Breast epithelium (tissue), 4 donors: ENCODE data around the gene RFTN1. TPM values are rescaled to one million over a fixed set of nuclear protein-coding genes. Genes with fewer than 3 reads are reported as not detected.

Experiments used
- DNase-seq, 2 donors: peaks; one replicate each; pipeline ENCODE4 v3.0.0-alpha.2; 2019; ENCODE audit warnings: low spot score in 2 of 2
- H3K27ac ChIP-seq, 2 donors: fragments of 200-600 bp; sonication (generic) in 1 of 2; one replicate each; pipeline ENCODE4 v1.5.1; 2016 to 2019; ENCODE audit warnings: mild to moderate bottlenecking in 1 of 2
- H3K27me3 ChIP-seq, 2 donors: fragments of 200-600 bp; sonication (generic) in 1 of 2; one replicate each; pipeline versions ENCODE4 v1.5.1 to v1.6.0; 2017 to 2019; ENCODE audit warnings: control low read depth in 1 of 2, mild to moderate bottlenecking in 1 of 2
- H3K36me3 ChIP-seq: fragments of 200-600 bp; one replicate; pipeline ENCODE4 v1.5.1; 2019
- H3K4me1 ChIP-seq, 2 donors: fragments of 200-600 bp; sonication (generic); one replicate each; pipeline ENCODE4 v1.5.1; 2016 to 2019; ENCODE audit warnings: control low read depth in 1 of 2
- H3K4me3 ChIP-seq, 3 donors: fragments of 200-600 bp; sonication (generic); 1 replicate in 2 of 3; 2 replicates in 1 of 3; pipeline ENCODE4 v1.5.1; 2016 to 2019; ENCODE audit warnings: mild to moderate bottlenecking in 3 of 3, moderate library complexity in 2 of 3
- H3K9me3 ChIP-seq, 2 donors: fragments of 200-600 bp; sonication (generic) in 1 of 2; one replicate each; pipeline ENCODE4 v1.5.1; 2016 to 2019; ENCODE audit warnings: control low read depth in 1 of 2
- CTCF ChIP-seq, 3 donors: fragments of 450-650 bp; IDR thresholded peaks; one replicate each; pipeline ENCODE4 v1.5.1; 2016 to 2017; ENCODE audit warnings: antibody characterized with exemption in 3 of 3, mild to moderate bottlenecking in 3 of 3, moderate library complexity in 3 of 3
- POLR2A ChIP-seq: fragments of 450-650 bp; IDR thresholded peaks from one replicate; pipeline ENCODE4 v1.6.1; 2016; ENCODE audit warnings: antibody characterized with exemption, mild to moderate bottlenecking, moderate library complexity
- POLR2AphosphoS5 ChIP-seq, 3 donors: sonication (generic); formaldehyde crosslinking; IDR thresholded peaks; one replicate each; pipeline ENCODE4 v1.6.1; 2017; ENCODE audit warnings: antibody characterized with exemption in 3 of 3
- intact Hi-C: fragments of 100-400 bp; cut with DNase I; formaldehyde crosslinking; loops from one replicate; pipeline ENCODE4 v1.15.1; 2023; ENCODE audit warnings: low total_unique reads
- total RNA-seq, 3 donors: library from RNA; depleted of rRNA; stranded (reverse); fragments of >200 nt; gene quantifications; one replicate each; pipeline ENCODE4 v1.1.0, GENCODE V29; 2016

Gene RFTN1
- total RNA-seq, 3 donors from 2014 or later, result 13.9 to 108 (median 29.5) TPM

DNA sequence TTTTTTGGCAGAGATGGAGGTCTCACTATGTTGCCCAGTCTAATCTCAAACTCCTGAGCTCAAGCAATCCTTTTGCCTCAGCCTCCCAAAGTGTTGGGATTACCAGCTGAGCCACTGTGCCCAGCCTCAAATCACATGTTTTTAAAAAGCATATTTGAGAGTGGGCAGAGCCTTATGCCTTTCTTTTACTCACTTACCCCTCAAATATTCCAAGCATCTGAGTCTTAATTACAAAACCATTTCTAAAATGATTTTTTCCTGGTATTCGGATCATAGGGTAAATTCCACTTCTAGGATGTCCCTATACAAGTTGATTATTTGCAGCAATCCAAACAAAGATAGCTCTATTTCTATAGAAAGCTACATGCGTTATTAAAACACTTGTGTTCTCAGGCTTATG lies 106.1 kb downstream of the RFTN1 start:
- DNase-seq, result no peak

DNA sequence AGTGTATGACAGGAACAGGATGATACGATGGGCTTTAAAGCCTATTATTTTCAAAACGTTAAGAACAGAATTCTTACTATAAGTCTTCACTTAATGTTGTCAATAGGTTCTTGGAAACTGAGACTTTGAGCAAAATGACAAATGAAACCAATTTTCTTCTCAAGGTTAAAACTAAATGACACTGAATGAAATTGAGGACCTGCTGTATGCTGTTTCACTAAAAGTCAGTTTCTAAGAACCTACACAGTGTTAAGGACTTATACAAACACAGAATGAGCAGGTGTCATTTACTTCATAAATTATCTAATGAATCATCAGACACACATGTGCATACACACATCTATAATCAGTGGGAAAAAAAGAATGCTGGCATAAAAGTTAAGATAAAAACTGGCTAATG lies 106.9 kb downstream of the RFTN1 start:
- Histone ChIP-seq H3K4me1 (no peaks in the 10 kb centered on the region), H3K9me3 (no peaks in the 10 kb centered on the region), H3K27me3 (no peaks in the 10 kb centered on the region), H3K27ac (no peak overlapping the region), H3K36me3 (no peaks in the 10 kb centered on the region), H3K4me3 (no peak overlapping the region)
- TF ChIP-seq POLR2A (no peak), CTCF (IDR thresholded peaks at IDR 0.05) (no peak), POLR2AphosphoS5 (IDR thresholded peaks at IDR 0.05) (no peak)
- intact Hi-C loops, result no loop called here
- no peak for DNase-seq

More for the DNA sequence above, 106.1 kb downstream of the RFTN1 start:
- H3K36me3 ChIP-seq, result no peaks in the 10 kb centered on the region
- no peak overlapping the region for H3K4me3 ChIP-seq
- TF ChIP-seq POLR2AphosphoS5 (IDR thresholded peaks at IDR 0.05) (no peak), POLR2A (no peak), CTCF (IDR thresholded peaks at IDR 0.05) (no peak)
- no peaks in the 10 kb centered on the region for H3K27me3 ChIP-seq
- H3K27ac ChIP-seq, result no peak overlapping the region
- H3K4me1 ChIP-seq, result no peaks in the 10 kb centered on the region
- intact Hi-C loops, result no loop called here
- H3K9me3 ChIP-seq, result no peaks in the 10 kb centered on the region

GRCh38 chr3:16406166-16406565 lies 107.3 kb downstream of the RFTN1 start:
- H3K36me3 ChIP-seq, result no peaks in the 10 kb centered on the region
- H3K4me3 ChIP-seq, result no peak overlapping the region
- TF ChIP-seq POLR2A, result no peak
- TF ChIP-seq POLR2AphosphoS5 (IDR thresholded peaks at IDR 0.05), result no peak
- no peak for TF ChIP-seq CTCF (IDR thresholded peaks at IDR 0.05)
- intact Hi-C loops, result no loop called here
- DNase-seq, result no peak
- H3K9me3 ChIP-seq, result no peaks in the 10 kb centered on the region
- no peaks in the 10 kb centered on the region for H3K4me1 ChIP-seq
- H3K27ac ChIP-seq, result no peak overlapping the region
- H3K27me3 ChIP-seq, result no peaks in the 10 kb centered on the region

DNA sequence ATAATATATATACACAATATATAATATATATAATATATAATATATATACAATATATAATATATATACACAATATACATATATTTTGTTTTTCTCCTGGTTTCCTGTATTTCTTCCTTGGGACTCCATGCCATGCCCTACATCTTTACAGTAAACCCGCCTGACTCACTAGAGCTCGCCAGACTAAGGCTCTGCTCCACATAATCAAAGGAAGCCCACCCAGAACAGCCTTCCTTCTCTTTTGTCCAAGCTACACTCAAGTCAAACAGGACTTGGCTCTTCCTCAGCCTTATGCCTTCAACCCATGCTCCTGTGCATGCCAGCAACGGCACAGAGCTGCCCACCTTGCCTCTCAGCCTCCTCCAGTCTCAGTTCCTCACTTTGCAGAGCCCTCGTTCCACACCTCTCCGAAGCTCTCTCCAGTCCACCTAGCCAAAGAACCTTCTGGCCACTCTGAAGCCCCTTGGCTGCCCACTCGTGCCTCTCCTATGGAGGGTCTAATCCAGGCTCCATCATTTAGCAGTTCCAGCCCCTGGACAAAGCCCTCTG lies 109.1 kb downstream of the RFTN1 start:
- H3K27ac ChIP-seq, result no peak overlapping the region
- intact Hi-C loops, result no loop called here

GRCh38 chr3:16402451-16402850 lies 111.0 kb downstream of the RFTN1 start:
- no peaks in the 10 kb centered on the region for H3K4me1 ChIP-seq
- DNase-seq, result no peak
- intact Hi-C loops, result no loop called here
- H3K27me3 ChIP-seq, result no peaks in the 10 kb centered on the region
- H3K9me3 ChIP-seq, result no peaks in the 10 kb centered on the region
- no peaks in the 10 kb centered on the region for H3K36me3 ChIP-seq
- H3K27ac ChIP-seq, result no peak overlapping the region
- TF ChIP-seq CTCF (IDR thresholded peaks at IDR 0.05) (no peak), POLR2AphosphoS5 (IDR thresholded peaks at IDR 0.05) (no peak), POLR2A (no peak)
- no peak overlapping the region for H3K4me3 ChIP-seq

More for the DNA sequence above, 109.1 kb downstream of the RFTN1 start:
- no peaks in the 10 kb centered on the region for H3K36me3 ChIP-seq
- TF ChIP-seq POLR2A (no peak), CTCF (IDR thresholded peaks at IDR 0.05) (no peak), POLR2AphosphoS5 (IDR thresholded peaks at IDR 0.05) (no peak)
- no peaks in the 10 kb centered on the region for H3K4me1 ChIP-seq
- H3K9me3 ChIP-seq, result no peaks in the 10 kb centered on the region
- H3K4me3 ChIP-seq, result no peak overlapping the region
- no peaks in the 10 kb centered on the region for H3K27me3 ChIP-seq
- no peak for DNase-seq
